HG03139 (cell line): ENCODE measurements around the gene R3HCC1L.
"Not testable (repeated sequence)": the region's sequence is repeated elsewhere in the genome, so short reads cannot be mapped to it uniquely, and the experiment has no call there.

Source experiments
- ATAC-seq: cut with Tn5 transposase; IDR thresholded peaks from one replicate; pipeline ENCODE4 v1.9.1; 2021; ENCODE audit not compliant: unreplicated experiment

The R3HCC1L gene

DNA sequence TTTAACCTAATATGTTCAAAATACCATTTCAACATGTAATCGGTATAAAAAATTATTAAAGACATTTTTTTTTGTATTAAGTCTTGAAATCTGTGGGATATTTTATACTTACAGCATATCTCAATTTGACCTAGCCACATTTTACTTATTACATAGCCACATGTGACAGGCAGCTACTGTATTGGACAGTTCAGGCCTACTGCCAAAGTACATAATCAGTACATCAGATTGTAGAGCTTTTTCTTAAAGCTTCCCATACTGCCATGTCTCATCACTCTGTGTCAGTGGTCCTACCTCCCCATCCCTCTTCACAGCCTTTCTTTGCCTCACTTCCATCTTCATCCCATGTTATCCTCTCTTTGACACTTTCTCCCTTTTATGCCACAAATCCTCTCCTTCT, 90.5 kb downstream of the R3HCC1L start:
- ATAC-seq: no peak

DNA sequence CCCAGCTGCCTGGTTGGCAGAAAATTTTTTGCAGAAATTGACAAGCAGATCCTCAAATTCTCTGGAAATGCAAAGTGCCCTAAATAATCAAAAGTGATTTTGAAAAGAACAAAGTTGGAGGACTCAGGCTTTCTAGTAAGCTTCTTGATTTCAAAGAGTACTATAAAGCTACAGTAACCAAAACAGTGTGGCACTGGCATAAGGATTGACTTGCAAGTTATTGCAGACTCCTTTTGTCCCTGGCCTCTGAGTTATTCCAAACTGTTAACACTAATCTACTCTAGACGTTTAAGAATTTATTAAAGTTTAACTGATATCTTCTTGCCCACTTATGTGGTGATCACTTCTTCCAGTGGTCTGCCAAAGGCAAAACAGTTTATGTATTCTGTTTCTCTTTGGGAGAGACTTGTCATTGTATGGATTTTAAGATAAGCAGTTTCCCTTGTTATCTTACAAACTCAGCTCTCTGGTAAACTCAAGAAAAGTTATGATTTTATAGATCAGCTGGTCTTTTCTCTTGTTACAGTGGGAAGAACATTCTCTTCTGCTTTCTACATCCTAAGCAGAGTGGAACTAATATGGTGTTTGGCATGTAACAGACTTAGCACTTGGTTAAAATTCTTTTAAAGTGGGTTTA, 92.2 kb downstream of the R3HCC1L start:
- ATAC-seq: no peak

DNA sequence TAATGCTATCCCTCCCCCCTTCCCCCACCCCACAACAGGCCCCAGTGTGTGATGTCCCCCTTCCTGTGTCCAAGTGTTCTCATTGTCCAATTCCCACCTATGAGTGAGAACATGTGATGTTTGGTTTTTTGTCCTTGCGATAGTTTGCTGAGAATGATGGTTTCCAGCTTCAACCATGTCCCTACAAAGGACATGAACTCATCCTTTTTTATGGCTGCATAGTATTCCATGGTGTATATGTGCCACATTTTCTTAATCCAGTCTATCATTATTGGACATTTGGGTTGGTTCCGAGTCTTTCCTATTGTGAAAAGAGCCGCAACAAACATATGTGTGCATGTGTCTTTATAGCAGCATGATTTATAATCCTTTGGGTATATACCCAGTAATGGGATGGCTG, 93.3 kb downstream of the R3HCC1L start:
- ATAC-seq: not testable (repeated sequence)

DNA sequence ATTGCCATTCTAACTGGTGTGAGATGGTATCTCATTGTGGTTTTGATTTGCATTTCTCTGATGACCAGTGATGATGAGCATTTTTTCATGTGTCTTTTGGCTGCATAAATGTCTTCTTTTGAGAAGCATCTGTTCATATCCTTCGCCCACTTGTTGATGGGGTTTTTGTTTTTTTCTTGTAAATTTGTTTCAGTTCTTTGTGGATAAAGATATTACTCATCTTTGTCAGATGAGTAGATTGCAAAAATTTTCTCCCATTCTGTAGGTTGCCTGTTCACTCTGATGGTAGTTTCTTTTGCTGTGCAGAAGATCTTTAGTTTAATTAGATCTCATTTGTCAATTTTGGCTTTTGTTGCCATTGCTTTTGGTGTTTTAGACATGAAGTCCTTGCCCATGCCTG, 93.8 kb downstream of the R3HCC1L start:
- not testable (repeated sequence) for ATAC-seq

DNA sequence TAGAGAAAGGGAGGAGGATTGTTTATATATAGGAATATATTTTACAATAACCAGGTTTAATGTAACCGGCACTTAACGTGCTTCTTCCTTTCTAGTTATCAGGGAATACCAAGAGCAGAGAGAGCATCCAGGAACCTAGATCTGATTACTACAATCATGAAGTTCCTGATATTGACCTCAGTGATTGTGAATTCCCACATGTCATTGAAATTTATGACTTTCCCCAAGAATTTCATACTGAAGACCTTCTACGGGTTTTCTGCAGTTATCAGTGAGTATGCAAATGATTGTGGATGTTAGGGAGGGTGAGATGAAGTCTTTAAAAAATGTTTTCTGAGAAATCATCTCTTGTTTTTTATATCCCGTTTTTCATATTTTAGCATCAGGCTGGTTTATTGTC, 97.0 kb downstream of the R3HCC1L start:
- ATAC-seq: no peak

DNA sequence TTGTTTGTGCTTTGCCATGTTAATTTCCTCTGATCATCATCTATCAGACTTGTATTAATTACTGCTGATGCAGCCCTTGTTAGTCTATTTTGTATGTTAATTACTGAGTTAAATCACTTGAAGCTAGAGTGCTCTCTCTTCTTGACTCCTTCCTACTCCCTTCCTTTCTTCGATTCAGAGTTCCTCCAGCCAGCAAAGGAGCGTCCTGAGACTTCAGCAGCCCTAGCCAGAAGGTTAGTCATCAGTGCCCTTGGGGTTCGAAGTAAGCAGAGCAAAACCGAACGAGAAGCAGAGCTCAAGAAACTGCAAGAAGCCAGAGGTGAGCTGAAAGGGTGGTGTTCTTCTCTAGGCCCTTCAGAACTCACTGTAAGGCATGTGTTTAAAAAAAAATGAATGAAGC, 101.4 kb downstream of the R3HCC1L start:
- no peak for ATAC-seq

DNA sequence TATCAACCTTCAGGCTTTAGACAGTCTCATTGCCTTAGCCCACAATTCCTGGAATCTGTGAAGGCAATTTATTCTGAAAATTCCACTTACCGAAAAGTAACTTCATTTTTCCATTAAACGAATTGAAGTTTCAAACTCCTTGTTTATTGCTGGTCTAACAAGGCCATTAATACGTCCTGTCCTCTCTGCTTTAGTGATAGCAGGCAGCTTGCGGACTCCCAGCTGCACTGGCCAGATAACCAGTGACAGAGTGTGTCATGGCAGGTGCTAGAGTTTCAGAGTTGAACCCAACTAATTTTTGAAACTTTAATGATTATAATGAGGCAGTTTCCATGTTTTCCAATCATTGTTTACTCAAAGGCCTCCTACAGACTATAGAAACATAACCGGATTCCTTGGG, 102.4 kb downstream of the R3HCC1L start:
- ATAC-seq: no peak

DNA sequence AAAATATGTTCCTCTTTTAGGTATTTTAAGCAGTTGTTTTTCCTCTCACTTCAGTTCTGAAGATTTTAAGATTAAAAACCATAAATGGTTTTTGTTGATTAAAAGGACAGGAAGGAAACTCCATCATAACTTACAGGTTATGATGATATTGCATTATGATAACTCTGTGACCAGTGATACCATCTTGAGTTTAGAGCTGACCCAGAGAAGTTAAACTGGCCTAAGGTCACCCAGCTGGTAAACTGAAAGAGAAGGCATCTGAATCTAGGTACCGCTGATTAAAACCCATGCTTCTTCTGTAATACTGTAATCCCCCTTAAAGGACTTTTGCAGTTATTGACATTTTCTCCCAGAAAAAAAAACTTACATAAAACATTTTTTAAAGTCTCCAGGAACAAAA, 103.9 kb downstream of the R3HCC1L start:
- no peak for ATAC-seq

DNA sequence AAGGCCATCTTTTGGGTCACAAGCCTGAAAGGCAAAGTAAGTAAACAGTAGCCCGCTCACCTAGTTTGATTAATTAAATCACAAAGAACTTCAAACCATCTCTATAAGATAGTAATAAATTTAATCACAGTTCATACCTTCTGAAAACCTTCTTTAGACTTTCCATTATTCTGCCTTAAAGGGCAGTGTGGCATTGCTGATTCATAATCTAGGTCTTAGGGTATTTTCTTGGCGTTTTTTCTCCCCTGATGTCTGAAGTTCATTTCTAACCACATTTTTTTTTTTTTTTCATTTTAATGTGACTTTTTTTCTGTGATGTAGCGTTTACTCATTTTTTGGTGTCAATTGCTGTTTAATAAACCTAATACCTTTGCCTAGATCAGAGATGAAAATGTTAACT, 106.1 kb downstream of the R3HCC1L start:
- no peak for ATAC-seq

DNA sequence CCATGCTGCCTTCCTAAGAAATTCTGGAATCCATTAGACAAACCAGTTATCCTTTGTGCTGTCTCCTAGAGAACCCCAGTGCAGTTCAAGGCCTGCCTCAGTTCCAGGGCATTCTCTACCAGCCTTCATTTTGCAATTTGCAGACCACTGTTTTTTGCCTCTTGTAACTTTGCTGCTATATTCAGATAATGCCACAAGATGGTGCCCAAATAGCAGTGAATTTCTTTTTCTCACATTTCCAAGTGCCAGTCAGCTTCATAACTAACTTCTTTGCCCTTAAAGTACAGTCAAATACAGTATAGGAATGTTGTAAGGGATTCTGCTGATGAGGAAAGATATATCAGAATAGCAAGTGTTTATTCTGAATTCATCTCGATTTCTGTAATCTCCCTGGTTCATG, 108.4 kb downstream of the R3HCC1L start:
- ATAC-seq: no peak

DNA sequence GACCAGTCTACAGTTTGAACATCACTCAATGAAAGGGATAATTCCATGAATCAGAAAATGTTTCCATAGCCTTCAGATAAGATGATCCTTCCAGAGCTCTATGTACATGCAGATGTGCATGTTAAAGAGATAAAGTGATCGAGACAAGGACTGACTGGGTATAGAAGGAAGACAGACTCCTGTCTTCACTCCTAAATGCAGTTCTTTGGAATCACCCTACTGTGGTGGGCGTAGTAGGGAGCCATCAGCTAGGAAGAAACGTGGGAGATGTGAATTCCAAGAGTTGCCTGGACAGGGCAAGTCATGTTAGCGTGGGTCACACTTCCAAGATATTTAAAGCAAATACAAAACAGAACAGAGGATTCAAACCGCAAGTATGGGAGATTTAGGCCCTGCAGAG, 109.7 kb downstream of the R3HCC1L start:
- no peak for ATAC-seq

DNA sequence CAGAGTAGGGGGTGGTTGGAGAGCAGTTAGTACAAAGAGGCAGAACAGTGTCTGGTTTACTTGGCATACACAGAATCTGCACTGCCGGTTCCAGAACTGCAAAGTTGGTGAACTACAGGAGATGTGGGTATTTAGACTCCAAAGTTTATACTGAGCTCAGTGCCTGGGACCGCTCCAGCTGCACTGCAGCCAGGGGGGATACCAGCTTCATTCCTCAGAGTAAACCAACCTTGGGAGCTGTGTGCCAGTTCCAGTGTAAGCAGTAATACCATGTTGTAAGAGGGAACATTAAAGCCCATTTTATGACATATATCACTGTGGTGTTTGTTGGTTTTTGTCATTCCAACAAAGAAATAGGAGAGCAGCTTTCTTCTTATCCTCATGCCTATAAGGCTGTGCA, 110.1 kb downstream of the R3HCC1L start:
- no peak for ATAC-seq

DNA sequence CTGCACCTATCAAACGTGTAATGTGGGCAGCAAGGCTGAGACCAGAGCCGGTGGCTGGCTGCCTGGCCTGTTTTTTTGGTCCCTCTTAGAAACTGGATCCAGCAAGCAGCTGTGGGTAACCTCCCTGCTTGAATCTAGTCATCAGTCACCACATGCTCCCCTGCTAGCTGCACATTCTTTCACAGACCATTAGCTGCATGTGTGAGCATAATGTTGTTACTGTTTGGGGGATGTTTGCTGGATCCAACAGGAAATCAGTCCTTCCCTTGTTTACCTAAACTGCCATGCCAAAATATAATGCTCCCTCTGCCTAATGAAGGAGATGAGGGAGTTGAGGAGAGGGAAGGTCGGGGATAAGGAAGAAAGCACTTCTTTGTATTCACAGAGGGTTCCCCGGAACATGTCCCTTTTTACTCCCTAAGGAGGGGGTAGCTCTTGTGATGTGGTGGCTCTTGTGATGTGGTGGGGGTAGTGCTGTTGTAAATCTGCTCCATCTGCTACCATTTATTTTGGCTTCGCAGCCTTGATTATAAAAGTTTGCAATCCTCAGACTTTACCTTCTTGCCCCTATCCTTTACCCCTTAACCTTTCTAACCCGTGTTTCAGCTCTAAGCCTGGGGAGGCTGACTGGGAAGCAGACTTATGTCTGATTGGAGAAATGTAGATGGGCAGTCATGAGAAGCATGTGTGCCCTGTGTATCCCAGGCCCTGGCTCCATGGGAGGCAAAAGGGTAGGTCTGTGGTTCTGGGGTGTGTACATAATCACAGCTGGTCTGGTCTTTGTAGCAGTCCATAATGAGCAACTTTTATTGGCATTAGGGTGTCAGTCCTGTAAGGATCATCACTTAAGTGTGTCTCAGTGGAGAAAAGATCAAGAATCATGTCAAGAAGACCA, 112.7 kb downstream of the R3HCC1L start:
- no peak for ATAC-seq

DNA sequence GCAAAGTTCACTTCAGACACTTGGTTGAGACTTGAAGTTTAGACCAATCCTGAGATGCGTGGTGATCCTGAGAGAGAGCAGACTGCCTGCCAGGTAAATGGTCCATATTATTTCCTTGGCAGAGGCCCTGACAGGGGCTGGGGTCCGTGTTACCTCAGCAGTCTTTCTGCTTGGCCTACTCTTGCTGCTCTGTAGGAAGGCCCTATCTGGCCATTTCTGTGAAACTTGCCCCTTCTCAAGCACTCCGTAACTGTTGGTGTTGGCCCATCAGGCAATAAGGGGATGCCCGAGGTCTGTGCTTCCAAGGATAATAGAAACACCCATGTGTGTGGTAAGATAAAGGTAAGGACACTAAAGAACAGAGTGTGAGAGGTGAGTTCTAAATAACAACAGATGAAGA, 113.6 kb downstream of the R3HCC1L start:
- no peak for ATAC-seq

DNA sequence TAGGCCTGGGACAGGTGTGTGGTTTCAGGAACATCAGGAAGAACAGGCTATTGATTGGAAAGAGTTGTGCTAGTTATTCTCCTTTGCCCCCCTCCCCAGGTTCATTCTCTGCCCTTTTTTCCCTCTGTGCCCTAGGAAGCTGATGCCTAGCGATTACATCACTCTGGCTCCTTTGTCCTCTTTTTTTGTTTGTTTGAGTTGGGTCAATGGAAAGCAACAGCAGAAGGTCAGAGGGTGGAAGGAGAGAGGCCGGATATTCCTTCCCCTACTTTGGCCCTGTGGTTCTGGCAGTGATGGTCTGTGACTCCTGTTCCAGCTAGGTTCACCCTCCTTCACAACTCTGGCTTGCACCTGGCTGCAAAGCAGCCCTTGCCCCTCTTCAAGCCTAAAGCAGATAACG, 114.7 kb downstream of the R3HCC1L start:
- ATAC-seq: no peak

DNA sequence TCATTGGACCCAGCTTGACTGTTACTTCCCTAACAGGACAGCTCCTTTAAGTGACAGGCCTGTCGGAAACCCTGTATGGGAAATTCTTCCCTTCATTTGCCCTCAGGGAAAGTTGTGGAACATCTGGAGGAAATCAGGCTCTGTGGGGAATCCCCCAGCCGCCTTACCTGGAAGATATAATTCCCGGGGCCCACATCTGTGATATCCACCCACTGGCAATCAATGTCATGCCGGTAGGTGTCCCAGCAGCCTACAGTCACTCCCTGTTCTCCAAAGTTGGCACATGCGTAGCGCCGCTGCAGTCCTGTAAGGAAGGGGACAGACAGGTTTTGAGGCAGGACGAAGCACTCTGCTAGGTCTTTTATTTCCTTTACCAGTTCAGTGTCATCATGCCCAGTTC, 116.9 kb downstream of the R3HCC1L start:
- ATAC-seq: no peak

DNA sequence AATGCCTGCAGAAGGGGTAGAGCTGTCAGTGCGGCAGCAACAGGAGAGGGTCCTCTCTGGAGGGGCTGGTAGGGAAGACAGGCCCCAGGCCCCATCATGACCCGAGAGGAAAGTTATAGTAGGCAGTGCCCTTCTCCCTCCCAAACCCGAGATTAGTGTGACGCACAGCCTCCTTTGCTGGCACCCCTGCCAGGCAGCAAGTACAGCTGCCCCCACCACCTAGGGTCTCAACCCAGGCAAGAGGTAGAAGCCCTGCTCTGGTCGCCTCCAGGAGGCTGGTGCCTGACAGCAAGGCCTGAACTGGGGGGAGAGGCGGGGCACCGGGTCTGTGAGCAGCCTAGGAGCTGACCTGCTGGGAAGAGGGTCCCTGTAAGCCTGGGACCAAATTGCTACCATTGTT, 118.0 kb downstream of the R3HCC1L start:
- no peak for ATAC-seq

DNA sequence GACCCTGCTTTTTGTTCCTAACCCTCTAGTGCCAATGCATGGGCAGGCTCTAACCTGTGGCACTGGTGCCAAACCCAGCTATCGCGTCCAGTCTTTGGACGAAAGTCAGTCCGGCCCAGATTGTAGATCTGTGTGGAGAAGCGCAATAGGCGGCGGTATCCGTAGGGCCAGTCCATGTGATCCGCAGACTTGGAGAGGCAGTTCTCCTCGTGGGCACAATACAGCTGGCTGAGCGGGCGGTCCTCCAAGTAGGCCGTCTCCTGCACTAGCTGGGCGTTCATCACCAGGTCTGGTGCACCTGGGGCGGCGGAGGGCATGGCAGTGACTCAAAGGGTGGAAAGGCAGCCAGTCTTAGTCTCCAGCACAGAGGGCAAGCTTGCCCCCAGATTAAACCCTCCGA, 119.0 kb downstream of the R3HCC1L start:
- ATAC-seq: no peak

DNA sequence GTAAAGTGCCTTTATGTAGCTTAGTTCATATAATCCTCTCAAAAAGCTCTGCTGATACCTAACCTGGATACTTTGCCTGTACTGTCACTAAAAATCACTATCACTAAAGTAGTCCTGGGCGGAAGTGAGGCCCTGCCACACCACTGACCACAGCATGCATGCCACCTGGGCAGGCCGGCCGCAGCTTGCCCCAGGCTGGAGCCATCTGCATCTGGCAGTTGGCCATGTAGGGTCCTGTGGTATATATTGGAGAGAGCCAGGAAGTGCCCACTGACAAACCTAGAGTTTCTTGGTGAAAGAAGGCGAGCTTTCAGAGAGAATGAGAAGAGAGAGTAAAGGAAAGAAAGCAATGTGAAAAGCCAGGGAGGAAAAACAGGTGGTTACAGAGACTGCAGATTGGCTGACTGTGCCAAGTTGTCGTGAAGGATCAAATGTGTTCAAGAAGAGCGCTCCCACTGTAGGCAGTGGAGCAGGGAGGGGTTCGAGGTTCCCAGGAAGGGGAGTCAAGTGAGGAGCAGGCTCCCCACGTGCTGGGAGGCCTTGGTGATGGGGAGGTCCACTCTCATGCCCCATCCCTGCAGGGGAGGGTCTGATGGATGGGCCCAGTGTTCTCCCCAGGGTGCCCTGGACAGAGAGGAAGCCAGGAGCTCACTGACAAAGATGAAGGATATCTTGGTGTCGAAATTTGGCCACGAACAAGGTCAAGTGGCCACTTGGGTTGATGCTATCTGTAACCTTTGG, 119.9 kb downstream of the R3HCC1L start:
- no peak for ATAC-seq

DNA sequence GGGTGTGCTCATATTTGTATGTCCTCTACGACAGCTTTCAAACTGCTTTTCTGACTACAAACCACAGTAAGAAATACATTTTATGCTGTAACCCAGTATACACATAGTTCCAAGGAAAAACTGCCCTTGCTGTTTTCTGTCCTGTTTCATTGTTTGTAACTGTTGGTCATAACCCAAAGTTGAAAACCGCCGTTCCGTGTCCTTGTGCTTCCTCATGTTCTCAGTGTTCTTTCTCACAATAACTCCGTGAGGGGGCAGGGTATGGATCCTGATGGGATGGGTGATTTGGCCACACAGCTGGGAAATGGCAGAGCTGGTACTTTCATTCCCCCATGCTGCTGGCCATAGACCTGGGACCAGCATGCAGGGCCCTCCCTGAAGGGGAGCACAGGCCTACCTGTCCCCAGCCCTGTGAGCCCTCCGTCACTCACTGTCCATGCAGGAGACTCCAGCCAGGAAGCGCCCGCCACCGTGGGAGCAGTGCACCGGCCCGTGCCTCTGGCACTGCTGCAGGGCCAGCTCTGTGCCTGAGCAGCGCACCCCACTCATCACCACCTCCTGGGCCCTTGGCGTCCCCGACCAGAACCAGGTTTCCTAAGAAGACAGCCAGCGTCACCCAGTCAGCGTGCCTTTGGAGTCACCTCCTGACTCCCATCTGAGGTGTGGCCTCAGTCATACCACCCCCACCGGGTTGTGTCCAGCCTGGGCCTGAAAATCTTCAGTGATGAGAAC, 120.9 kb downstream of the R3HCC1L start:
- no peak for ATAC-seq

DNA sequence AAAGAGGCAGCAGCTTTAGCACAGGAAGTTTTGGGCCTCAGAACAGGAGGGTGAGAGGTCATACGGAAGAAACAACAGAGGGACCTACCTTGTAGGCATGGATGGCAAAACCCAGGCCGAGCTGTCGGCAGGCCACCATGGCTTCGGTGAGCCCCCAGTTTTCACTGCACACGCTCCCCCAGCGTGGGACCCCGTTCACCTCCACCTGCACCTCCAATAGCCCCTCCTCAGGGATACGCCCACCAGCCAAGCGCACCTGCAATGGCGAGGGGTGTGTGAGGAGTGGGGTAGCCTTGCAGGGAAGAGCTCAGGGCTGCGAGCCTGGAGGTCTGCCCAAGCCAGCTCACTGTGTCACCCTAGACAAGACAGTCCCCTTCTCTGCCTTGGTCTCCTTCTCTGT, 122.2 kb downstream of the R3HCC1L start:
- ATAC-seq: no peak
